Omental fat pad (tissue), 4 donors: Measurements from ENCODE around the gene CELF5. TPM values are rescaled to one million over a fixed set of nuclear protein-coding genes. Genes with fewer than 3 reads are reported as not detected.
"Not testable (repeated sequence)": the region's sequence is repeated elsewhere in the genome, so short reads cannot be mapped to it uniquely, and the experiment has no call there.

Experiments
- ATAC-seq: fragments of 150-250 bp; one replicate; pipeline ENCODE4 v1.9.1; 2016; ENCODE audit warnings: mild to moderate bottlenecking, moderate library complexity; ENCODE audit not compliant: low FRiP score
- DNase-seq: peaks from one replicate; pipeline ENCODE4 v3.0.0-alpha.2; 2019; ENCODE audit warnings: low spot score
- CTCF ChIP-seq, 3 donors: fragments of 450-650 bp; IDR thresholded peaks; one replicate each; pipeline ENCODE4 v1.5.1; 2016 to 2017; ENCODE audit warnings: antibody characterized with exemption in 3 of 3, mild to moderate bottlenecking in 3 of 3, moderate library complexity in 2 of 3
- total RNA-seq, 4 donors: library from RNA; depleted of rRNA; stranded (reverse); fragments of >200 nt; gene quantifications; one replicate each; pipeline ENCODE4 v1.1.0, GENCODE V29; 2016

CELF5 gene
- total RNA-seq, 4 donors from 2014 or later, result not detected

GRCh38 chr19:3323026-3323425 is 98.6 kb downstream of the CELF5 start:
- DNase-seq, result no peak
- ATAC-seq, result no peak

GRCh38 chr19:3323658-3324057 is 99.2 kb downstream of the CELF5 start:
- DNase-seq (no peak), ATAC-seq (no peak)
- no peak for TF ChIP-seq CTCF (IDR thresholded peaks at IDR 0.05)

More at GRCh38 chr19:3323026-3323425, 98.6 kb downstream of the CELF5 start:
- no peak for TF ChIP-seq CTCF (IDR thresholded peaks at IDR 0.05)

- no peak for ATAC-seq
- TF ChIP-seq CTCF (IDR thresholded peaks at IDR 0.05), result peak in 1 of 3 donors; percentile 26
- DNase-seq, result peak; percentile 72
Observed at GRCh38 chr19:3324405-3324856, 100.0 kb downstream of the CELF5 start.

GRCh38 chr19:3325451-3325850 is 101.0 kb downstream of the CELF5 start:
- no peak for DNase-seq
- no peak for TF ChIP-seq CTCF (IDR thresholded peaks at IDR 0.05)
- no peak for ATAC-seq

- no peak for ATAC-seq
- TF ChIP-seq CTCF (IDR thresholded peaks at IDR 0.05), result no peak
- no peak for DNase-seq
Observed at GRCh38 chr19:3328743-3329142, 104.3 kb downstream of the CELF5 start.

GRCh38 chr19:3330047-3330446 is 105.6 kb downstream of the CELF5 start:
- DNase-seq (no peak), ATAC-seq (no peak)
- no peak for TF ChIP-seq CTCF (IDR thresholded peaks at IDR 0.05)

- DNase-seq, ATAC-seq: not testable (repeated sequence)
Observed at GRCh38 chr19:3332232-3332631, 107.8 kb downstream of the CELF5 start.
